ENCODE data around the gene IKBKE. TPM values are rescaled to one million over a fixed set of nuclear protein-coding genes. Genes with fewer than 3 reads are reported as not detected.

IKBKE gene
- total and polyA plus RNA-seq, 2 of the 8 experiments (the other 6 are each of a cell fraction or from before 2014, with no cell fraction given) = 8.6 to 12.0 TPM

GRCh38 chr1:206482611-206483010 lies 12.3 kb downstream of the IKBKE start:
- no peak for FAIRE-seq
- TF ChIP-seq BRCA1 (IDR thresholded peaks at IDR 0.05; ENCODE audit: low read depth, low read length) (no peak), SP4 (IDR thresholded peaks at IDR 0.05; ENCODE audit: low read length) (no peak), EZH2 (IDR thresholded peaks at IDR 0.05; ENCODE audit: low read depth, low read length, severe bottlenecking) (no peak), JUND (IDR thresholded peaks at IDR 0.05; ENCODE audit: low read length) (no peak), USF2 (IDR thresholded peaks at IDR 0.05; ENCODE audit: low read length) (no peak), ATF2 (IDR thresholded peaks at IDR 0.05; ENCODE audit: low read length) (no peak), TAF1 (IDR thresholded peaks at IDR 0.05; ENCODE audit: low read depth, low read length) (no peak), TBP (IDR thresholded peaks at IDR 0.05; ENCODE audit: low read depth, low read length) (no peak), ATF3 (IDR thresholded peaks at IDR 0.05; ENCODE audit: insufficient read depth, low read depth, low read length) (no peak), HDAC6 (IDR thresholded peaks at IDR 0.05; ENCODE audit: low read depth, low read length) (no peak), TAF7 (optimal IDR thresholded peaks at IDR 0.05; ENCODE audit: borderline replicate concordance, low read depth, low read length) (no peak)

More at GRCh38 chr1:206482611-206483010, 12.3 kb downstream of the IKBKE start:
- WGBS, 2 experiments (ENCODE audit: extremely low coverage in 1 of 2, insufficient coverage in 1 of 2, insufficient read length in 1 of 2, insufficient replicate concordance in 2 of 2, low coverage in 1 of 2, low lambda C conversion rate in 2 of 2, missing lambda C conversion rate in 1 of 2) = 86% methylated on average over 2 of the region's 2 CpGs; no CpG with 5 or more reads in 1 of the 2 experiments
- Histone ChIP-seq H3K56ac (replicated peaks; ENCODE audit: insufficient read length, low read depth, low read length) (no peak overlapping the region), H3K4me3 (ENCODE audit: extremely low read depth in 1 of 4, insufficient read depth in 2 of 4, low read depth in 3 of 4, low read length in 4 of 4) (no peak overlapping the region), H3K9ac (replicated peaks in 1 of 4; ENCODE audit: extremely low read depth in 1 of 4, low read depth in 3 of 4, low read length in 3 of 4) (no peak overlapping the region), H2BK120ac (replicated peaks; ENCODE audit: low read depth, low read length) (no peak overlapping the region), H2BK12ac (ENCODE audit: low read depth, low read length) (no peak overlapping the region), H2BK15ac (ENCODE audit: low read length) (no peak overlapping the region), H3K79me2 (ENCODE audit: control insufficient read depth in 1 of 2, insufficient read depth in 2 of 2, low read length in 2 of 2) (no peaks in the 10 kb centered on the region), H3K23ac (ENCODE audit: insufficient read length) (no peak overlapping the region), H3K27ac (ENCODE audit: low read depth, low read length) (no peak overlapping the region), H3K23me2 (ENCODE audit: low read depth, low read length) (no peaks in the 10 kb centered on the region), H3K27me3 (replicated peaks in 1 of 4; ENCODE audit: control insufficient read depth in 3 of 4, extremely low read depth in 1 of 4, insufficient read depth in 3 of 4, low read length in 3 of 4) (no peaks in the 10 kb centered on the region), H2AK5ac (ENCODE audit: low read depth, low read length) (no peak overlapping the region), H3K9me3 (ENCODE audit: insufficient read depth in 2 of 2, low read depth in 1 of 2, low read length in 1 of 2) (no peaks in the 10 kb centered on the region), H3K4me1 (replicated peaks in 1 of 4; ENCODE audit: control insufficient read depth in 3 of 4, insufficient read depth in 4 of 4, low read length in 3 of 4) (peaks cover 0 to 3% (median 0%) of the 10 kb centered on the region in 4 experiments; a peak in 1 of 7 replicates), H4K91ac (replicated peaks; ENCODE audit: insufficient read length, low read length) (no peak overlapping the region), H4K8ac (ENCODE audit: extremely low read depth, insufficient read depth, low read length) (no peak overlapping the region; the same call in 1 of the 2 replicates), H3K36me3 (ENCODE audit: control insufficient read depth in 2 of 4, insufficient read depth in 4 of 4, low read length in 3 of 4) (no peaks in the 10 kb centered on the region; a peak in 4 of 8 replicates), H4K5ac (ENCODE audit: insufficient read length, low read depth, low read length) (no peak overlapping the region), H3K14ac (ENCODE audit: insufficient read length) (no peak overlapping the region), H3K4me2 (ENCODE audit: insufficient read depth in 1 of 2, low read depth in 2 of 2, low read length in 2 of 2) (no peak overlapping the region), H2BK5ac (ENCODE audit: low read depth, low read length) (no peak overlapping the region), H2BK20ac (ENCODE audit: low read length) (no peak overlapping the region), H3K18ac (ENCODE audit: extremely low read depth, low read length) (no peak overlapping the region), H2AFZ (ENCODE audit: low read length) (no peak overlapping the region), H3K4ac (replicated peaks; ENCODE audit: insufficient read length, low read depth, low read length) (no peak overlapping the region), H4K20me1 (replicated peaks in 1 of 2; ENCODE audit: control insufficient read depth in 1 of 2, insufficient read depth in 2 of 2, low read length in 2 of 2) (peaks cover 0 to 2% of the 10 kb centered on the region in 2 experiments), H3K79me1 (ENCODE audit: low read depth, low read length) (no peaks in the 10 kb centered on the region)
- POLR2A ChIA-PET (ENCODE audit: partially characterized antibody) = interaction anchor here (0.8 kb wide), 1 partner anchor 101 kb away, joined by 3 read pairs; no protein-coding TSS in a partner anchor
- no peak for DNase-seq (ENCODE audit: low read depth in 1 of 2, low spot score in 2 of 2)
- CTCF ChIA-PET (ENCODE audit: partially characterized antibody) = interaction anchor here (0.6 to 6.3 kb wide), 10 partner anchors 8 to 383 kb away, joined by 3 to 81 read pairs (median 4); partner anchors contain the start of gene IL20

Measured in H1 (cell line).